Nephron (organoid): Measurements from ENCODE around the gene TRIO.

Source experiments
- H3K27ac Mint-ChIP-seq, 3 experiments: 2 replicates each; pipeline ENCODE4 v1.8.0; 2020; ENCODE audit warnings: mixed read lengths in 3 of 3, mild to moderate bottlenecking in 2 of 3, moderate library complexity in 1 of 3
- H3K27me3 Mint-ChIP-seq: 2 replicates; pipeline ENCODE4 v1.8.0; 2021; ENCODE audit warnings: low read depth, mild to moderate bottlenecking, moderate library complexity, mixed read lengths
- H3K36me3 Mint-ChIP-seq: 2 replicates; pipeline ENCODE4 v1.8.0; 2020; ENCODE audit warnings: low read depth, mixed read lengths
- H3K4me1 Mint-ChIP-seq: 2 replicates; pipeline ENCODE4 v1.8.0; 2020; ENCODE audit warnings: mixed read lengths
- H3K4me3 Mint-ChIP-seq, 3 experiments: 2 replicates each; pipeline ENCODE4 v1.8.0; 2020; ENCODE audit warnings: mild to moderate bottlenecking in 3 of 3, mixed read lengths in 3 of 3, moderate library complexity in 2 of 3
- H3K9me3 Mint-ChIP-seq: 2 replicates; pipeline ENCODE4 v1.8.0; 2020; ENCODE audit warnings: mixed read lengths
- TF ChIP-seq, protein P1 (sequence below), 3 experiments: fragments of 200-600 bp; sonication (generic); IDR thresholded peaks; one replicate each; pipeline ENCODE4 v1.5.0; 2021; ENCODE audit warnings: antibody characterized with exemption in 3 of 3; ENCODE audit not compliant: unreplicated experiment in 3 of 3

TRIO gene

DNA sequence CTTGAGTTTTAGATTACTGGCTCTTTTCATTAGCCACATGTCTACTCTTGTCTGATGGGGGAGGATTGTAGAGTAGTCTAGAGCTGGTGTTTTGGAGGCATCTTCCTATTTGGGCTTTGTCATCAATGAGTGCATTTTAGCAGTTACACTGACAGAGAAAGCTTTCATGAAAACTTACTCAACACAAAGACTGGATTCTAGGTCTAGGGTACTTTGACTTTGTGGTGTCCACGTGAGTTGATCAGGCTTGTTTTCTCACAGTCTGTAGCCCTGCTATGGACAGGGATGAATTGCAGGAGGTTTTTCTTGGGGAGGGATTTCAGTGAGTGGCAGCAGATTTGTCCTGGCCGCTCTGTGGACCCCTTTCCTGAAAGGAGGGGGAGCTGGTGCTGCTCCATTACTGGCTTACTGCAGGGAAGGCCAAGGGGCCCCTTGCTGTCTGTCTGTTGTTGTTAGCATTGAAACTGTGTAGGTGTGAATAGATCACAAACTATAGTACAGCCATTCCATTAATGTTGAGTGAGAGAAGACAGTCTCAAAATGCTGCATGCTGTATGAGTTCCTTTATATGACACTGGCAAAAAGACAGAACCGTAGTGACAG is 6.6 kb downstream of the TRIO start:
- H3K27ac Mint-ChIP-seq: peak overlapping the region in 2 of 3 experiments; percentile 8 to 70
- H3K4me3 Mint-ChIP-seq: peak overlapping the region in 1 of 3 experiments; percentile 47
- no peaks in the 10 kb centered on the region for H3K36me3 Mint-ChIP-seq
- peaks cover 2% of the 10 kb centered on the region for H3K9me3 Mint-ChIP-seq
- H3K27me3 Mint-ChIP-seq: no peaks in the 10 kb centered on the region
- H3K4me1 Mint-ChIP-seq: peaks cover 57% of the 10 kb centered on the region
- TF ChIP-seq, protein P1, sequence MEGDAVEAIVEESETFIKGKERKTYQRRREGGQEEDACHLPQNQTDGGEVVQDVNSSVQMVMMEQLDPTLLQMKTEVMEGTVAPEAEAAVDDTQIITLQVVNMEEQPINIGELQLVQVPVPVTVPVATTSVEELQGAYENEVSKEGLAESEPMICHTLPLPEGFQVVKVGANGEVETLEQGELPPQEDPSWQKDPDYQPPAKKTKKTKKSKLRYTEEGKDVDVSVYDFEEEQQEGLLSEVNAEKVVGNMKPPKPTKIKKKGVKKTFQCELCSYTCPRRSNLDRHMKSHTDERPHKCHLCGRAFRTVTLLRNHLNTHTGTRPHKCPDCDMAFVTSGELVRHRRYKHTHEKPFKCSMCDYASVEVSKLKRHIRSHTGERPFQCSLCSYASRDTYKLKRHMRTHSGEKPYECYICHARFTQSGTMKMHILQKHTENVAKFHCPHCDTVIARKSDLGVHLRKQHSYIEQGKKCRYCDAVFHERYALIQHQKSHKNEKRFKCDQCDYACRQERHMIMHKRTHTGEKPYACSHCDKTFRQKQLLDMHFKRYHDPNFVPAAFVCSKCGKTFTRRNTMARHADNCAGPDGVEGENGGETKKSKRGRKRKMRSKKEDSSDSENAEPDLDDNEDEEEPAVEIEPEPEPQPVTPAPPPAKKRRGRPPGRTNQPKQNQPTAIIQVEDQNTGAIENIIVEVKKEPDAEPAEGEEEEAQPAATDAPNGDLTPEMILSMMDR (IDR thresholded peaks at IDR 0.05; ENCODE audit: unreplicated experiment in 3 of 3): no peak

DNA sequence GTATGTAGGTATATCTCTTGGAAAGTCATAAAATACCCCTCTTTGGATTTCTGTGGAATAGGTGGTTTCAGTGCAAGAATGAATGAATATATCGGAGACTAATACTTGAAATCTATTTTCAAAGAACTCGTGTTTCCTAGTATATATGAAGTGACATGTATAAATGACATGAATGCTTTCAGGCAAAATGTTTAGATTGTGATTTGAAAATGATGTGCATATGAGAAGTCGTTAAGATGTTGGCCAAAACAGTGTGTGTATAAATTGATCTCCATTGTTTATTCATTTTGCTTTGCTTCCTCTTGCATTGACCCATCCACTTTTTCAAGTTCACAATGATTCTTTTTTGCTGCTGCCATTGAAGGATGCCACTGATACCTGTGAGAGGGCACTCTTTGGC is 8.3 kb downstream of the TRIO start:
- Mint-ChIP-seq H3K9me3 (no peaks in the 10 kb centered on the region), H3K4me3 (no peak overlapping the region)

DNA sequence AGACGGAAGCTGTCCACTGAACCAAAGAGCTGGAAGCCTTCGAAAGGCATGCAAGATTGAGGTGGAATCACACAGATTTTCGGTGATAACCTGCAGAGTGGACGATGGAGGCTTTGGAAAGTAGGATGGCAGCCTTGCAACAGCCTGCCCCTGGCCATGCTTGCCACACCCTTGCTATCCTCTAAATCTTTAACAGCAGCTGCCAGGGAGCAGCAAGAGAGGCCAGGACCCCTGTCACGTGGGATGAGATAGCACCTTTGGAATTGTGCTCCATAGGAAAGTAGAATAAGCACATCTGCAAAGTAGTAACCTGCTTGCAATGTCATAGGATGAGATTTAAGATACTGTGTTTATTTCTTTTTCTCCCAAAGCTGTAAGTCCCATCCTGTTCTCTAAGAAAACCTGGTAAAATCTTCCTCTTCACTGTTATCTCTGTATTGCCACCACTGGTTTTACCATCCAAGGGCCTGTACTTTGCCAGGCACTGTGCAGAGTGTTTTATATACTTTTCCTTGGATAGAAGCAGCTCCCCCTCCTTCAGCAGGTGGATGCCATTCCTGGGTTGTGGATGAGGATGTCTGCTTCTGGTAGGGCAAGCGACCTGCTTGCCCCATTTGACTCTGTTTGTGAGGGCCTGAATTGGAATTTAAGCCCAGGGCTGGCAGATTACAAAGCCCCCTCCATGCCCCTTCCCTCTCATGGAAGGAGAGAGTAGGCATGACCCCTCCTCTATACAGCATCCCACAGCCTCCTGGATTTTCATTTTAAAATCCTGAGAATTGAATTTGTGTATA is 10.1 kb downstream of the TRIO start:
- no peak overlapping the region for H3K4me3 Mint-ChIP-seq
- H3K27me3 Mint-ChIP-seq: no peaks in the 10 kb centered on the region
- H3K4me1 Mint-ChIP-seq: peaks cover 26% of the 10 kb centered on the region
- no peaks in the 10 kb centered on the region for H3K36me3 Mint-ChIP-seq
- H3K9me3 Mint-ChIP-seq: no peaks in the 10 kb centered on the region
- H3K27ac Mint-ChIP-seq: peak overlapping the region in 2 of 3 experiments; percentile 57 to 76
- TF ChIP-seq, protein P1 (IDR thresholded peaks at IDR 0.05; ENCODE audit: unreplicated experiment in 3 of 3): no peak

More for the DNA sequence above, 8.3 kb downstream of the TRIO start:
- Mint-ChIP-seq H3K27me3 (no peaks in the 10 kb centered on the region), H3K36me3 (no peaks in the 10 kb centered on the region), H3K4me1 (peaks cover 42% of the 10 kb centered on the region), H3K27ac (no peak overlapping the region)
- TF ChIP-seq, protein P1 (IDR thresholded peaks at IDR 0.05; ENCODE audit: unreplicated experiment in 3 of 3): no peak

DNA sequence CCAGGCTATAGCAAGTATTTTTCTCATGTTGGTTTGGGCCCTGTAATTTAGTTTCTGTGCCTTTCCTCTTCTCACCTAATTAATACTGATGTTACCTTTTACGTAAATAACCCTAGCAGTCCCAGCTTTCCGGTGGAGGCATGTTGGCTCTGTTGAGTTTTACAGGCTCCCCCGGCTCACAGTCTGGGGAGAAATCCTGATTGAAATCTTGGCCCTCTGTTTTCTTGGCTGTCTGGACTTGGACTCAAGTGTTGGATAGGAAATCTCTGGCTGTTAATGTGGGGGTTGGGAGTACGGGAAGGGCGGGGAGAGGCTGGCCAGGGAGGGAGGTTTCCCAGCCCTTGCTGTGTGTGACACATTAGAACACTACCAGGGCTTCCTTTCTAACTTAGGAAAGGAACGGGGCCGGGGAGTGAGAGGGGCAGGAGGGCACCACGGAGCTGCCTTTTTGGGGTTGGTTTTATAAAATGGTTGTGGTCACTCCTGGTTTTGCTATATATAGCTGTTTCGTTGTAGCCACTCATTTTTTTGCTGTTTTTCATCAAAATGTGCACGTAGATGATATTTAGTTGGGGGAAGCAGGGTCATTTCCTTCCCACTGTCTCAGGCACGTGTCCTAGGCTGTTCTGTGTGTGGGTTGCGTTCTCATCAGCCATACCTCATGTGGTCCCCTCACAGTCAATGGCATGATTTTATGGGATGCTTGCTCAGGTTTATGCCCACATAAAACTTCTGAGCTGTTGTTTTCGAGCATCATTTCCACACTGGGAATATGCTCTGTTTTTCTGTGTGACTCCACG is 11.0 kb downstream of the TRIO start:
- Mint-ChIP-seq H3K4me3 (peak overlapping the region; percentile 3 to 11 (median 10)), H3K27ac (peak overlapping the region; percentile 57 to 81 (median 76)), H3K4me1 (peaks cover 17% of the 10 kb centered on the region), H3K36me3 (no peaks in the 10 kb centered on the region), H3K9me3 (no peaks in the 10 kb centered on the region), H3K27me3 (no peaks in the 10 kb centered on the region)
- TF ChIP-seq, protein P1 (IDR thresholded peaks at IDR 0.05; ENCODE audit: unreplicated experiment in 3 of 3): no peak

DNA sequence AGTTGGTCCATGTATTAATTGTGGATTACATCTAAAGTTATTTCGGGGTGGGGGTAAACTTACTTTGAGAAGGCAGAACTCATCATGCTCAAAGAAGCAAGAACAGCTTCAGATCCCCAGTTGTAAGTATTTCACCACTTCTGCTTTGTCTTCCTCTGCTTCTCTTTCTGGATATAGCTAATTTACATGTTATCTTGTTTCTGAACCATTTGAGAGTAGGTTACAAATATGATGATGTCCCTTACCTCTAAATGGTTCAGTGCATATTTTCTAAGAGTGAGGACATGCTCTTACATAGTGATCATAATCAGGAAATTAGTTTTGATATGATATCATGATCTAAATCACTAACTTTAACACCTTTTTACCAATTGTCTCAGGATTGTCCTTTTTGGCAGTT is 11.9 kb downstream of the TRIO start:
- H3K9me3 Mint-ChIP-seq: no peaks in the 10 kb centered on the region
- TF ChIP-seq, protein P1 (IDR thresholded peaks at IDR 0.05; ENCODE audit: unreplicated experiment in 3 of 3): no peak
- no peak overlapping the region for H3K4me3 Mint-ChIP-seq
- no peaks in the 10 kb centered on the region for H3K36me3 Mint-ChIP-seq
- peaks cover 13% of the 10 kb centered on the region for H3K4me1 Mint-ChIP-seq
- no peak overlapping the region for H3K27ac Mint-ChIP-seq
- H3K27me3 Mint-ChIP-seq: no peaks in the 10 kb centered on the region
